H1 (cell line): ENCODE results near the gene RETREG3. TPM values are rescaled to one million over a fixed set of nuclear protein-coding genes. Genes with fewer than 3 reads are reported as not detected.

ENCODE experiments used
- ATF2 ChIP-seq: IDR thresholded peaks from 2 replicates; pipeline ENCODE4 v1.6.1; 2012; ENCODE audit warnings: low read length, inconsistent platforms
- CHD7 ChIP-seq: fragments of 300-600 bp; sonication (generic); IDR thresholded peaks from 2 replicates; pipeline ENCODE4 v1.7.1; 2012; ENCODE audit warnings: low read length, moderate library complexity, mild to moderate bottlenecking, inconsistent platforms; ENCODE audit not compliant: insufficient replicate concordance
- CREB1 ChIP-seq: IDR thresholded peaks from 2 replicates; pipeline ENCODE4 v1.6.1; 2012; ENCODE audit warnings: inconsistent platforms
- FOSL1 ChIP-seq: IDR thresholded peaks from 2 replicates; pipeline ENCODE4 v1.6.1; 2011; ENCODE audit warnings: mild to moderate bottlenecking, low read depth, low read length, moderate library complexity; ENCODE audit not compliant: insufficient read depth
- GABPA ChIP-seq: IDR thresholded peaks from 2 replicates; pipeline ENCODE4 v1.6.1; 2011; ENCODE audit warnings: mild to moderate bottlenecking, low read length, moderate library complexity, borderline replicate concordance; ENCODE audit not compliant: insufficient read depth
- MAX ChIP-seq: IDR thresholded peaks from 2 replicates; pipeline ENCODE4 v1.6.1; 2012; ENCODE audit warnings: inconsistent platforms
- SIRT6 ChIP-seq: IDR thresholded peaks from one replicate; pipeline ENCODE4 v1.7.1; 2012; ENCODE audit warnings: low read length, inconsistent platforms
- TBP ChIP-seq: IDR thresholded peaks from 2 replicates; pipeline ENCODE4 v1.6.1; 2011; ENCODE audit warnings: low read depth, low read length, improper control_type of control experiment
- polyA plus RNA-seq, 7 experiments: library from polyadenylated mRNA; depleted of rRNA in 3 of 7; stranded (reverse) in 5 of 7; unstranded in 2 of 7; fragments of >200 nt in 5 of 7; fragments of 200-250 nt in 2 of 7; gene quantifications; 1 replicate in 5 of 7; 2 replicates in 1 of 7; 4 replicates in 1 of 7; pipeline versions ENCODE4 v1.2.1 to v1.2.3, GENCODE V29; 2011 to 2013; ENCODE audit warnings: missing spikeins in 2 of 7, mixed read lengths in 2 of 7
- total RNA-seq: library from RNA; stranded (reverse); fragmentation: NEBNext Ultra II Directional; extraction: Animal tissue kit (Norgen Biotek cat#: 25700); gene quantifications from 2 replicates; pipeline ENCODE4 v1.2.1, GENCODE V29; 2021

Gene RETREG3
- total and polyA plus RNA-seq, 2 of the 8 experiments (the other 6 are each of a cell fraction or from before 2014, with no cell fraction given), result 23.7 to 42.6 TPM

GRCh38 chr17:42591411-42591810 is 17.8 kb downstream of the RETREG3 start (continued):
- no peak for TF ChIP-seq CHD7
- TF ChIP-seq FOSL1, result no peak
- TF ChIP-seq SIRT6, result no peak
- TF ChIP-seq MAX, result no peak
- TF ChIP-seq TBP, result no peak
- no peak for TF ChIP-seq ATF2
- TF ChIP-seq GABPA, result no peak
- TF ChIP-seq CREB1, result no peak
